Measurements from ENCODE around the gene MYO1D.

- TF ChIP-seq SUZ12 (IDR thresholded peaks at IDR 0.05) (no peak), PKNOX1 (IDR thresholded peaks at IDR 0.05) (no peak), FOXM1 (IDR thresholded peaks at IDR 0.05; ENCODE audit: borderline replicate concordance) (no peak), SP1 (IDR thresholded peaks at IDR 0.05) (no peak), BHLHE40 (IDR thresholded peaks at IDR 0.05; ENCODE audit: borderline replicate concordance) (no peak), ZNF384 (IDR thresholded peaks at IDR 0.05) (no peak), NFRKB (IDR thresholded peaks at IDR 0.05) (no peak), HDGF (IDR thresholded peaks at IDR 0.05; ENCODE audit: borderline replicate concordance) (no peak)
Observed at GRCh38 chr17:32488177-32488542, 388.8 kb downstream of the MYO1D start.
